ENCODE measurements around the gene UBE2D4.

UBE2D4 gene

DNA sequence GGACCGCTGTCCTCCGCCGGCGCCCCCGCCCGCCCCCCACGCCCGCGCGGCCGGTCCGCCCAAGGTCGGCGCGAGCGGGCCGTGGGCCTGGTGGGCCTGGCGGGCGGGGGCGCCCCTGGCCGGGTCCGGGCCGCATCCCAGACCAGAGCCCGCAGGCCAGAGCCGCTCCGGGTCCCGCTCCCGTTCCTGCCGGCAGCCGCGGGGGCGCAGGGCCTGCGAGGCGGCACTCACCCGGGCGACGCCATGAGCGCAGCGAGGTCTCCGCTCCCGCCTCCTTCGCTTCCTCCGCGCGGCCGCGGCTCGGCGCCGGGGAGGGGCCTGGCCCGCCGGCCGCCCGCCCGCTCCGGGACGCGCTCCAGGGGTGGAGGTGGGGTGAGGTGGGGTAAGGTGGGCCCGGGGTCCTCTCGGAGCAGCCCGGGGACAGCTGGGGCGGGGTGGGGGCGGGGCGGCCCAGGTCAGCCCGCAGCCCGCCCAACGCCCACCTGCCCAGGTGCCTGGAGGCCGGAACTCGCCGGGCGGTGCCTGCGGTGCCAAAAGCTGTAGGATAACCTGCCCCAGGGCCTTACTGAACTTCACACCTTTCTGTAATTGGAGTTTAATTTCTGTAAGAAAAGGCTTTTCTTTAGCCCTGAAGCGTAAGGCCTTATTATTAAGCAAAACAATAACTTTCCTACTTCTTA, 19.8 kb upstream of the UBE2D4 start, which contains the start of gene URGCP:
URGCP (minus strand) TSS at position 266 of the 680 bp plus-strand sequence; CDS start at position 245, 21 bp downstream.
- DNase-seq (ENCODE audit: low read depth, low spot score), result peak; percentile 33

DNA sequence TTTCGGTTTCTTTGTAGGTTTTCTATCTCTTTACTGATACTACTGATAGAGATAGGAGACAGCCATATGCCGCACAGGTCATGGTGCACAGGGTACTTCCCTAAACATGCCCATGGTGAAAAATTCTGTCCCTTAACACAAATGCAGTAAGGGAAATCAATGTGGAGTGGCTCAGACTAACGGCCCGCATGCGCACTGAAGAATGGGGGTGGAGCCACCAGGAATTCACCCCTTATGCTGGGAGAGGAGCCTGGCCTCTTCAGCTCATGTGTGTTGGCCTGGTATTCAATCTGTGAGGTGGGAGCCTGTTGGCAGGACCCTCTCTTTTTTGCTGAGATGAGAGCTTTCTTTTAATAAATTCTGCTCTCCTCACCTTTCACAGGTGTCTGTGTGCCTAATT, 11.4 kb upstream of the UBE2D4 start:
- DNase-seq (ENCODE audit: low read depth, low spot score), result no peak

DNA sequence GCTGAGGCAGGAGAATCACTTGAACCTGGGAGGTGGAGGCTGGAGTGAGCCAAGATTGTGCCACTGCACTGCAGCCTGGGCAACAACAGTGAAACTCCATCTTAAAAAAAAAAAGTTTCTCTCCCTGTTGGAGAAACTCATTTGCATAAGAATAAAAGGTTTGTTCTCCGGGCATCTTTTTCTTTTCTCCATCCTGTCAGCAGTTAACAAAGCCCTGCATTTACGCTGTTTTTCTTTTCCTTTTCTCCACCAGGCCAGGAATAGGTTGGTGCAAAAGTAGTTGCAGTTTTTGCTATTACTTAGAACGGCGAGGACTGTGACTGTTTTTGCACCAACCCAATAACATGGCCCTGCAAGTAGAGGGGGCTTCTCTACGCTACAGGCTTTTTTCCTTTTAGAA, 10.3 kb upstream of the UBE2D4 start:
- DNase-seq (ENCODE audit: low read depth, low spot score), result no peak

DNA sequence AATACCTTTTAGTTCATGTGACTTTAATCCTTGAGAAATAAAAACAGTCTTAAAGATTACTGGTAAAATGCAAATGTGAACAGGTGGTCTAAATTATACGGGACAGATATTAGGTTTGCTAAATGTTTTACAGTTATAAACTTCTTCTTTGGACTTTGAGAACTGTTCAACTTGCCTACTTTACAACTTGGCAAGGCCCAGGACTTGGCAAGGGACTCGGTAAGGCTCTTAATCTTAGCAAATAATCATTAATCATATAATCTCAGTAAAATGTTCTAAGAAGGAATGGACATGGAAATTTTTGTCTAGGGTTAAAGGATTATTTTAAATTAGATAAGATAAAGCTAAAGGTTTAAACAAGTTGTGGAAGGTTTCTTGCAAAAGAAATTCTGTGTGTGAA, 4.8 kb upstream of the UBE2D4 start:
- DNase-seq (ENCODE audit: low read depth, low spot score), result no peak

DNA sequence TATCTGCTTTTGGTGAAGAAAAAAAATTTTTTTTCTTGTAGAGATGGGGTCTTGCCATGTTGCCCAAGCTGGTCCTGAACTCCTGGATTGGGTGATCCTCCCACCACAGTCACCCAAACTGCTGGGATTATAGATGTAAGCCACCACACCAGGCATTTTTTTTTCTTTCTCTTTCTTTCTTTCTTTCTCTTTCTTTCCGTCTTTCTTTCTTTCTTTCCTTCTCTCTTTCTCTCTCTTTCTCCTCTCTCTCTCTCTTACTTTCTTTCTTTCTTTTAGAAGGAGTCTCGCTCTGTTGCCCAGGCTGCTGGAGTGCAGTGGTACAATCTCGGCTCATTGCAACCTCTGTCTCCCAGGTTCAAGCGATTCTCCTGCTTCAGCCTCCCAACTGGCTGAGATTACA, 3.5 kb upstream of the UBE2D4 start:
- DNase-seq (ENCODE audit: low read depth, low spot score), result no peak

DNA sequence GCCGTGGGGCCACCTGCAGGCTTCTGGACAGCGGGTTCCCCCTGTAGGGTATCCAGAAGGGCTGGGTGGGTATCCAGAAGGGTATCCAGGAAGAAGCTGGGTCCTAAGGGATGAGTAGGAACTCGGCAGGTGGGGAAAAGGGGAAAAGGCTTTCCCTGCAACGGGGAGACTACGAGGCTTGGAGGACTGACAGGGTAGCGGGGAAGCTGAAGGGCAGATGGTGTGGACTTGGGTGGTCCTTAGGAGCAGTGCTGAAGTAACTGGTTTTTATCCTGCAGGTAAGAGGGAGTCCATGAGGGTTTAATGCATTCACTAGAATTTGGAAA, 525 bp downstream of the UBE2D4 start:
- no peak for DNase-seq (ENCODE audit: low read depth, low spot score)

DNA sequence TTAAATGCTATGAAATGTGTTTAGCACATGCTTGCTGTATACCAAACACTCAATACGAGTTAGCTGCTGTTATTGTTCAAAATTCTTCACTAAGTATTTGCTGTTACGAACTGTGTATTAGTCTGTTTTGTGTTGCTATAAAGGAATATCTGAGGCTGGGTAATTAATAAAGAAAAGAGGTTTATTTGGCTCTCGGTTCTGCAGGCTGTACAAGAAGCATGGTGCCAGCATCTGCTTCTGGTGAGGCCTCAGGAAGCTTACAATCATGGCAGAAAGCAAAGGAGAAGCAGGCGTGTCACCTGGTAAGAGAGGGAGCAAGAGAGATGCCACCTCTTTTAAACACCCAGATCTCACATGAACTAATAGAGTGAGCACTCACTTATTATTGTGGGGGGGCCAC, 1.6 kb downstream of the UBE2D4 start:
- DNase-seq (ENCODE audit: low read depth, low spot score), result no peak

DNA sequence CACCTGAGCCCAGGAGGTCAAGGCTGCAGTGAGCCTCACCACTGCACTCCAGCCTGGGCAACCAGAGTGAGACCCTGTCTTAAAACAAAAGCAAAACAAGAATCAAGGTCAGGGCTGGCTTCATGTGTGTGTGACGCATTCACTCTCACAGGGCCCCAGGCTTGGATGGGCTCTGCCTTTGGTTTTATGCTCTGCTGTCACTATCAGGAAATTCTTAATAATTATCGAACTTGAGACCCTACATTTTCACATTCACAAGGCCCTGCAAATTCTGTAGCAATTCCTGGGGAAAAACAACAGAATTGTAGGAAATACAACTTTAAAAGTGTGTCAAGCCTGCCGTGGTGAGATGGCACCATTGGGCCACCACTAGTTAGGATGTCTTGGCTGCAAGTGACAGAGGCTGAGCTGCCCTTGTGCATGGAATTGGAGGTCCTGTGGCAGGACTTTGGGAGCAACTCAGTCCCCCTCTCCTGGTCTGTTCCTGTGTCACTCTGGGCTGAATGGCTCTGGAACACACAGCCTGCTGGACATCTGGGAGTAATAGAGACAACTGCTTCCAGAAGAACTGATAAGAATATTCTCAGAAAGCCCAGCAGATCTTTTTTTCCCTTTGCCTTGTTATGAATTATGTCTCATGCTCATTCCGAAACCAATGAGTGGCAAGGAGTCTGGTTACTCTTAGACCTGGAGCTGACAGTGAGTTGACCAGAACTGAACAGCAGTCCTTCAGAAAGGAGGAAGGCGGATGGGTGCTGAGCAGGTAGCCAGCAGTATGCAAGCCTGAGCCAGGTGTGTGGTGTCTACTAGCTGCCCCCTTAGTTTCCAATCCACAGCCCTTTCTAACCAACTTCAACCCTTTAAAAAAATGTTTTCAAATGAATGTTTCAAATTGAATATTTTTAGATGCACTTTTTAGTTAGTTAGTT, 3.6 kb downstream of the UBE2D4 start:
- DNase-seq (ENCODE audit: low read depth, low spot score), result no peak

DNA sequence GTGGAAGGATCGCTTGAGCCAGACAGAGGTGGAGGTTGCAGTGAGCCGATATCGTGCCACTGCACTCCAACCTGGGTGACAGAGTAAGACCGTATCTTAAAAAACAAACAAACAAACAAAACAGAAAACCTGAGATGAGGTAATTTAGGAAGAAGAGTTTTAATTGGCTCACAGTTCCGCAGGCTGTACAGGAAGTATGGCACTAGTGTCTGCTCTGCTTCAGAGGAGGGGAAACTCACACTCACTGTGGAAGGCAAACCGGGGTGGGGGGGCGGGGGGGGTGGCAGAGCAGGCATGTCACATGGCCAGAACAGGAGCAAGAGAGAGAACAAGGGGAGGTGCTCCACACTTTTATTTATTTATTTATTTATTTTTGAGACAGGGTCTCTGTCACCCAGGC, 5.1 kb downstream of the UBE2D4 start:
- no peak for DNase-seq (ENCODE audit: low read depth, low spot score)

DNA sequence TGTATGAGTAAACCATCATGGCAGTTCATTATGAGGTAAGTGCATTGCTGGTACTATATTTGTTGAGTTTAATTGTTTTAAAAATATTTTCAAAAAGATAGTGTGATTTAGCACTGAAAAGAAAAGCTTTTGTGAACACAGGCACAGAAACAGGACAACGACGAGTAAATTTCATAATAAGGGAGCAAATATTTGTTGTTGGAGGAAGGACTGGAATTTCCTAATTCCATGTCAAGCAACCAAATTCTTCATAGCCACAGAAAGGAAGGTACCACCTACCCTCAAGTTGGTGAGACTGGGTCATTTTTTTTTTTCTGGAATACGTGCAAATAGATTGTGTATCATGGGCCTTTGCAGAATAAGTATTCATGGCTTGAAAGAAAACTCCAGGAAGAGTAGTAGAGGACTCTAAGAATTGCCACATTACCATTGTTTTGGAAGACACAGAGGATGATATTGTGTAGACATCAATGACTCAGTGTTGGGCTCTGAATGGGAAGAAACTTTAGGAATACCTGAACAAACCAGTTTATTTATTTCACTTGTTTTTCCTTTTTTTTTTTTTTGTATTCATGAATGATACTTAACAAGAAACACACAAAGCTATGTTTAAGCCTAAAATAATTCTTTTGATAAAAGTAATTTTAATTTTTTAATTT, 7.8 kb downstream of the UBE2D4 start:
- no peak for DNase-seq (ENCODE audit: low read depth, low spot score)

DNA sequence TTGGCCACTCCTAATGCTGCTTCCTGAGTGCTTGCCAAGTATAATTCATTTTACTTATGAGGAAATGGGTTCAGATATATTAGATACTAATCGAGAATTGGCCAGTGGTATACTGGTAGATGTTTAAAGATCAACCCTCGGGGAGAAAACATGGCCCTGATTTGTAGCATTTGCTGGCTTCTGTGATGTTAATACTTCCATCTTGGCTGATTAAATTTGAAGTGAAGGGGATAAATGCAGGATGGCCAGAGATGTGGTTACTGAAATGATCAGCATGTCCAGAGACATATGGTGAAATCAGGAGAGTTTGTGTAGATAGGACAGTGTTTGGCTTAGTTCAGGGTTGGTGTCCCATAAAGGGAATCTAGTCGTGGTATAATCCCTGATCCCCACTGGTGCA, 11.2 kb downstream of the UBE2D4 start:
- no peak for DNase-seq (ENCODE audit: low read depth, low spot score)

DNA sequence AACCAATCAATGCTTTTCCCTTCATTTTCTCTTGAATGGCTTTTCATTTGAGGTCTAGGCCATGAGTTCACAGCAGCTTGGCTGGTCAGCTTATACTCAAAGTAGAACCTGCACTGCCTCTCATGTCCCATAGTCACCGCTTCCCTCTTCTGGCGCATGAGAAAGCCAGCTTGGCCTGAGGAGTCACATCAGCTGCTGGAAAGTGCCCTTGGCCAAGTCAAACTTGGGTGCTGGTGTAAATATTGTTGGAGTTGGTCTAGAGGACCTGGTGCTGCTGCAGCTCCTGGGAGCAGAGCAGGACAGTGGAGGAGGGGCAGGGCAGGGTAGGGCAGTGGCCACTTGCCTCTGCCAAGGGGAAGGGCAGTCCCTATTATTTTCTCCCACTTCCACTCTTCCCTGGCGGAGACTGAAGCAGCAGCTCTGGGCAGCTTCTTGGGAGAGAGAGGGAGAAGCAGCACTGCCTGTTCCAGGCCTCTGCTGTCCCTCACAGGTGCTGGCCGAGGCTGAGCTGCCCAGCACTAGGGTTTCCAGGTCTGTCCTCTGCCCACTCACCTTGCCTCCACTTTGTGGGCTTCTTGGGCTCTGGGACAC, 12.8 kb downstream of the UBE2D4 start:
- DNase-seq (ENCODE audit: low read depth, low spot score), result no peak

DNA sequence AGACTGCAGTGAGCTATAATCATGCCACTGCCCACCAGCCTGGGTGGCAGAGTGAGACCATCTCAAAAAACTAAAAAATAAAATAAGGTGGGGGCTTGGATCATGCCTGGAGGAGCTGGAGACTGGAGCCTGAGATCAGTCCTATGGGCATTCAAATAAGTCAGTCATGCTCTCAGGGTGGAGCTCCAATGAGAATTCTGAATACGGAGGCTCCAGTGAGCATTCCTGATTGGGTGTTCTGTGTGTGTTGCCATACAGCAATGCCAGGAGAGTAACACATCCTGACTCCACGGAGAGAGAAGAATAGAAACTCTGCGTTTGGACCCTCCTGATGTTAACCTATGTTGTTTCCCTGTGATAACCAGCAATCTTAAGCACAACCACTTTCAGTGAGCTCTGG, 16.0 kb downstream of the UBE2D4 start:
- no peak for DNase-seq (ENCODE audit: low read depth, low spot score)

DNA sequence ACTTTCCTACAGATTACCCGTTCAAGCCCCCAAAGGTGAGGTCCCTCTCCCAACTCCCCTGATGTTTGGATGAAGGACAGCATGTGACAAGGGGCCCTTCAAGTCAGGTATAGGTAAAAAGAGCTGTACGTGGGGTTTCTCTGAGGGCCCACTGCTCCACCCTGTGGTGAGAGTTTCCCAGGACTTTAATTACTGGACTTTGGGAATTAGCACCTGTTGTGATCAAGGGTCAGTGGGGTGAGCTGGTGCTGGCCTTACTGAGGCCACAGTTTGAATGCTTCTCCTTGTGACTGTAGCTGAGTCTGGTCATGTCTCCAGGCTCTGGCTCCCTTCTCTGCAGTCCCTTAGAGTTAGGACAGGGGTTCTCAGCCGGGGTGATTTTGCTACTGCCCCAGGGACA, 16.8 kb downstream of the UBE2D4 start:
- DNase-seq (ENCODE audit: low read depth, low spot score), result peak; percentile 40

DNA sequence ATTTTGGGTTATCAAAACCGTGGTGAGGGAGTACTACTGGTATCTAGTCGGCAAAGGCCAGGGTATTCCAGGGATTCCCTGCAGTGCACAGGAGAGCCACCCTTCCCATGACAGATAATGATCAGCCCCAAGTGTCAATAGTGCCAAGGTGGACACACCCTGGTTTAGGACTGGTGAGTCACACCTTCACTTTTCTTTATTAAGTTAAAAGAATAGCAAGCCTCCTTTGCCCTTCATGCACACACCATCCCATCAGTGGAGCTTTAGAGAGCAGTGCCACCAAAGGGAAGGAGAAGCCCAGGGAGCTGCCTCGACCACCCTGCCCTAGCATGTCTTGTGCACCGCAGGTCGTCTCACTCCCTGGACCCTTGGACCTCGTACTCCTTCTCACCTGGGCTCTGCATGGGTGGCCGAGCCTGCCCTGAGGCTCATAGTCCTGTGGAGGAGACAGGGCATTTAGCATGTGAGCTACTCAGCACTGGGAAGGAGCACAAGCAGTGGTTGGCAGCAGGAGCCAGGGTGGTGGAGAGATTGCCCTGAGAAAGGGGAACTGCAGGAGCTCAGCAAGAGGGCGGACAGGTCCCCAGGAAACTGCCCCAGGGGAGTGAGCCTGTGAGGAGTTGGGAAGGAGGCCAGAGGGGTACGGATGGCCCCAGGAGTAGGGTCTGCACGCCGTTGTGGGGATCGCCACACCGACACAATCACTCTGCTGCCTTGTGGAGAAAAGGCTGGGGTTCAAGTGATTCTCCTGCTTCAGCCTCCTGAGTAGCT, 17.4 kb downstream of the UBE2D4 start:
- no peak for DNase-seq (ENCODE audit: low read depth, low spot score)

DNA sequence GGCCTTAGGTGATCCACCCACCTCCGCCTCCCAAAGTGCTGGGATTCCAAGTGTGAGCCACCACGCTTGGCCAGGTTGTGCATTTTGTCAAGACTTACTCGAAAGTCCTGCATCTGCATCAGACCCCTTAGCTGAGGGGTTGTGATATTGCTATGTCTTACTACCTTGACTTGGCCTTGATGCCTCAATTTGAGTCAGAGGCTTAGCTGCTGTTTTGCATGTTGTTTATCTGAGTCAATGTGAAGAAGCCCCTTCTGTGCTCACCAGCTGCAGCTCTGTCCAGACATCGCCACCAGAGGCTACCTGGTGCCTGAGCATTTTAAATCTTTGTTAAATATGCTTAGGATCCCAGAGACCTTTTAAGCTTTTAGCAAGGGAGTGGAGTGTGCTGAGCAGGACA, 18.1 kb downstream of the UBE2D4 start:
- DNase-seq (ENCODE audit: low read depth, low spot score), result no peak

DNA sequence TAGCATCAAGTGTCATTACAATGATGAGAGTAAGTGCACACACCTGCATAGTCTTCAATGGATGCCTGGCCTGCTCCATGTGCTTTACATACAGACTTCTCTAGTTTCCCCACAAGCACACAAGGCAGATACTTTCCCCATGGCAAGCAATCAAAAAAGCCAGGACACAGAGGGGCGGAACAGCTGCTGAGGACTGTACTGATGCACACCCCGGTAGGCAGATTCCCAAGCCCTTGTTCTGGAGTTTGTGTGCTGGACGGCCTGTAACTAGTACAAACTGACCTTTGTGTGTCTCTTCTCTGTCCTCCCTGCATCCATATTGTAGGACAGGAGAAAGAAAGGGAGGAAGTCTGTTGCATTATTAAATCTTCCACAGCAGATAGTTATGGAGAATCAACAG, 25.8 kb downstream of the UBE2D4 start:
- no peak for DNase-seq (ENCODE audit: low read depth, low spot score)

DNA sequence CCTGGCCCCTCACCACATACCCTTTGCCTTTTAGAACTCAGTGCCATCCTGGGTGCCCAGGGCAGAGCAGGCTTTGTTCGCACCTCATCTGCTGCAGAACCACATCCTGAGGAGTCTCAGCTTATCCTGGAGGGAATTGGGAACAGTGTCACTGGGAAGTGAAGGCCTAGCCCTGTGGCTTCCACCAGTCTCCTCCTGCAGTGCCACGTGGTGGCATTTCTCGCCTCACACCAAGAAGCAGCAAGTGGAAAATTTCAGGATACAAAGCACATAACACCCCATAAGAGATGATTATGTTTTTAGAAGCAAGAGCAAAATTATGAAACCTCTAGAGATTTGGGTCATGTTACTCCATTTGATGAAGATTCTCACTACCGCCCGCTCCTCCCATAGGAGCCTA, 26.8 kb downstream of the UBE2D4 start:
- no peak for DNase-seq (ENCODE audit: low read depth, low spot score)

DNA sequence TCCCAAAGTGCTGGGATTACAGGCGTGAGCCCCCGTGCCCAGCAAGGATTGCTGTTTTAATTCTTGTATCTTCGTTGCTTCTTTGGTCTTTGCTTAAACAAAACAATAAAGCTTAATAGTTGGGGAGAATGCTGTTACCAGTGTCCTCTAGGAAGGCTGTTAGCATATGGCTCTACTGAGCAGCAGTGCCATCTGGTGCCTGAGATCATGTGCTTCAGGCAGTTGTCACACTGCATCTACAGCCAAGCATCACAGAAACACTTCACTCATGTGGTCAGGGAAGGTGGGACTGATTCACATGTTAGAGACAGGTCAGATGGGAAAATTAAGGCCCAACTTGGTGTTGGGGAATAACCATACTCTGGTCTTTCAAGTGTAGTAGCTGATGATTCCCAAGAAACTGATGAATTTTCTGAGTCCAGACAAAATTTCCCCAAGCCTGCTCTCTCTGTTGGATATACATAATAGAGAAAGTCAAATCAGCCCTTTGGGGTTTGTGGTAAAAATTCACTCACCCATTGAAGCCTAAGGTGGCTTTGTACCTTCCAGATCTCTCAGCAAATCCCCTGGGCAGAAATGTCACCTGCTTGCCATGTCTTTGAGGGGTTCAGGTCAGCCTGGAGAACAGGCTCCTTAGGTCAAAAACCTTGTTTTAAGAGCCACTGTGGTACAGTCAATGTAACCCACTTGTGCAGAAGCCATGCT, 28.4 kb downstream of the UBE2D4 start:
- peak; percentile 54 for DNase-seq (ENCODE audit: low read depth, low spot score)

DNA sequence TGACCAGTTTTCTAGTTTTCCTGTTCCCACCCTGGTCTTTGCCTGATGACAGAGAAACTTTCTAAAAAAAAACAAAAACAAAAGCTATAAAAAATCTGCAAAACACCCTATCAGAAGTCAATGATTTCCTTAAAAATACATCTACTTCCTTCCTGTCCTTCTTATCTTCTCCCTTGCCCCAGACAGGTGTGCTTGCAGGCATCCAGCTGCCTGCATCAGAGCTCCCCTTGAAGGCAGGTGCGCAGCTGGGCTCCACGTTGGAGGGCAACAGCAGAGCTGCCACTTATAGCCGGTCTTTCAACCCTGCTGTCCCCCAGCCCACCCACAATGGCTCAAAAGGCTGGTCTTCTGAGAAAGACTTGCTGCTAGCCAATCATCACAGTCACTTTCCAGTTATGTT, 29.8 kb downstream of the UBE2D4 start:
- DNase-seq (ENCODE audit: low read depth, low spot score), result no peak

DNA sequence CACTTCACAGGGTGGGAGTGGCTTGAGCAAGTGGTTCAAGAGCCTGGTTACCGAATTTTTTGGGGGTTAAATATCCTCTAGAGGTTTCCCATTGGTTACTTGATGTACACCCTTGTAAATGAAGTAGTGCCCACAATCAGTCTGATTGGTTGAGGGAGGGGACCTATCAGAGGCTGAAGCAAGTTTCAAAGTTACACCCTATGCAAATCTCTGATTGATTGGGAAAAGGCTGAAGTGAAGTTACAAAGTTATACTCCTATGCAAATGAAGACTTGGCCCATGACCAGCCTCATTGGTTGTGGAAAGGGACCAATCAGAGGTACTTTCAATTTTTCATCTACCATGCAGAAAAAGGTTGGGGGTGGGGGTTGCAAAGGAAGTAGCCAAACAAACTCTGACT, 34.7 kb downstream of the UBE2D4 start:
- no peak for DNase-seq (ENCODE audit: low read depth, low spot score)

All from ELF-1 (cell line).